ENCODE data around the gene CDA.
"Not testable (repeated sequence)": the region's sequence is repeated elsewhere in the genome, so short reads cannot be mapped to it uniquely, and the experiment has no call there.

CDA gene

DNA sequence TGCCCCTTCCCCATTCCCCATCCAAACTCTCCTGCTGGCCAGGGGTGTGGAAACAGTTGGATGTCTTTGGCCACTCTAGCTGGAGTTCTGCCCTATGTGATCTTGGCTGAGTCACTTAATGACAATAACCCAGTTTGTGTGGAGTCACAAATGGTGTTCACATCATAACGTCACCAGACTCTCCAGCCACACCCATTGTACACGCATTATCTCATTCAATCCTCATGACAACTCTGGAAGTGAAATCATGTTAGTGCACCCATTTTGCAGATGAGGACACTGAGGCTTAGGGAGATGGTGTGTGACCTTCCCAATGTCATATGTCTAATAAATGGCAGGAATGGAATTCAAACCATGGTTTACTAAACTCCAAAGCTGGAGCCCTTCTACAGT is 1.2 kb upstream of the CDA start:
- DNase-seq, result no peak

- DNase-seq, result no peak
Observed at GRCh38 chr1:20589331-20590278, 708 bp downstream of the CDA start.

- DNase-seq, result no peak
Observed at GRCh38 chr1:20590306-20590777, 1.4 kb downstream of the CDA start.

- no peak for DNase-seq
Observed at GRCh38 chr1:20593756-20594155, 4.9 kb downstream of the CDA start.

GRCh38 chr1:20594746-20595145 is 5.8 kb downstream of the CDA start:
- no peak for DNase-seq

GRCh38 chr1:20596106-20596505 is 7.2 kb downstream of the CDA start:
- DNase-seq, result no peak

- no peak for DNase-seq
Observed at GRCh38 chr1:20597650-20598049, 8.8 kb downstream of the CDA start.

- no peak for DNase-seq
Observed at GRCh38 chr1:20600156-20600555, 11.3 kb downstream of the CDA start.

DNA sequence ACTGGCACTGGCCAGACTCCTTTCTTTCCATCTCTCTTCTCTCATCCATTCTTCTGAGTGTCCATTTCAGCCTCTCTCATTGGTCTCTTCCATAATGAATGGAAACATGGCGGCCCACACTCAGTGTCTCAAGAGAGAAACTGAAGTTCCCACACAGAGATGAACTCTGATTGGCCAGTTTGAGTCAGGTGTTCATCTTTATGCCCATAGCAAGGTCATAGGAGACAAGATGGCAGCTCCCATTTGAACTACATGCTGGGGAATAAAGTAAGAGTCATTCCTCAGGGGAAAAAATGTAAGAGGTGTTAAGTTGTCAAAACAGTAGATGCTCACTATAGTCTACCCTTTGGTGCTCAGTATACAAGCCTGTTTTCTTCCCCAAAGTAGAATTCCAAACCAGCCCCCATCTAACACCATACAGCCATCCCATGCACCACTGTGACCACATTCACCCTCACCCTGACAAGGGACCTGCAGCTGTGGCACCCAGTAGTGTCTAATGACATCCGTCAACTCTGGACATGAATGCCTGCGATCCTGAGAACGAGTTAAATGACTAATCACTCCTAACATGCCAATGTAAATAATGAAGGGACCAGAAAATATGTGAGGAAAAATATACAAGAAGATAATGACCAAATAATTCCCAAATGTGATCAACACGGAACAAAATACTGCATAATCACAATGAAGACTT is 12.4 kb downstream of the CDA start:
- DNase-seq, result no peak

GRCh38 chr1:20602851-20603450 is 14.1 kb downstream of the CDA start:
- no peak for DNase-seq

DNA sequence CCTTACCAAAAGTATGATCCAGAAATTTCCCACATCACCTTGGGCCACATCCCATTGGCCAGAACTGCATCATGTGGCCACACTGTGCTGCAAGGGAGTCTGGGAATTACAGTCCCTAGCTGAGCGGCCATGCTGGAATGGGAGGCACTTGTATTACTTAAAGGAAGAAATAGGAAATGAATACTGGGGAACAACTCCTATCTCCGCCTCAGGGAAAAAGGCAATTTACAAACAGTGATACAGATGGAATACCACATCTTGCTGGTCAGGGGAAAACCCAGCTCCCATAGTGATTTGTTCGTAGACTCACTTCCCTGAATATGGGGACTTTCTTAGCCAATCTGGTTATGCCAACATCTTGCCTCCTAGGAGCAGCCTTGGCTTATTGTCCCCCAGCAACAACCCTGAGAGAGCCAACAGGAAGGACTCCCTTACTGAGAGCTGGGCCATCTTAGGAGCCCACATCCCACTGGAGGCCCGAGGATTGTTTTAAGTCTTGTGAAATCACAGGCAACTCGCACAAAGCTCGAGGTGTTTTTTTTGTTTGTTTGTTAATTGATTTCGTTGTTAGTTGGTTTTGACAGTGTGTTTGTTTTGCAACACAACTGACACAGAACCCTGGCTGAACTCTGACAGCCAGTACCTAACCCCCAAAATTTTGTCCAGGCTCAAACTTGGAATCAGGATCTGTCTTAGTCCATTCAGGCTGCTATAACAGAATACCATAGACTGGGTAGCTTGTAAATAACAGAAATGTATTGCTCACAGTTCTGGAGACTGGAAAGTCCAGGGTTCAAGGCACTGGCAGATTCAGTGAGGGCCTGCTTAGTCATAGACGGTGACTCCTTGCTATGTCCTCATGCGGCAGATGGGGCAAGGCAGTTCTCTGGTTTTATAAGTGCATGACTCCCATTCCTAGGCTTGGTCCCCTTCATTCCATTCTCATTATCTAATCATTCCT is 14.9 kb downstream of the CDA start:
- no peak for DNase-seq

DNA sequence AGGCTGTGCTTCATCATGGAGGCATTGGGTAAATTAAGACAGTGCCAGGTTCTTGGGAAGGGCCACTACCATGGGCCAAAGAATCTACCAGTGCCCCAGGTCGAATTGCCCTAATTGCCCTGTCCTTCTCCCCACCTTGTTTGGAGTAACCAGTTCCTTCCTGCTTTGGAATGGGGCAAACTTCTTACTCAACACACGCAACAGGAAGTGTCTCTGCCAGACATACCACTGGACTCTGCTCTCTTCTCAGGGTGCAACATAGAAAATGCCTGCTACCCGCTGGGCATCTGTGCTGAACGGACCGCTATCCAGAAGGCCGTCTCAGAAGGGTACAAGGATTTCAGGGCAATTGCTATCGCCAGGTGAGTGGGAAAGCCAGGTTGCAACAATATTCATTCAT is 15.8 kb downstream of the CDA start:
- no peak for DNase-seq

DNA sequence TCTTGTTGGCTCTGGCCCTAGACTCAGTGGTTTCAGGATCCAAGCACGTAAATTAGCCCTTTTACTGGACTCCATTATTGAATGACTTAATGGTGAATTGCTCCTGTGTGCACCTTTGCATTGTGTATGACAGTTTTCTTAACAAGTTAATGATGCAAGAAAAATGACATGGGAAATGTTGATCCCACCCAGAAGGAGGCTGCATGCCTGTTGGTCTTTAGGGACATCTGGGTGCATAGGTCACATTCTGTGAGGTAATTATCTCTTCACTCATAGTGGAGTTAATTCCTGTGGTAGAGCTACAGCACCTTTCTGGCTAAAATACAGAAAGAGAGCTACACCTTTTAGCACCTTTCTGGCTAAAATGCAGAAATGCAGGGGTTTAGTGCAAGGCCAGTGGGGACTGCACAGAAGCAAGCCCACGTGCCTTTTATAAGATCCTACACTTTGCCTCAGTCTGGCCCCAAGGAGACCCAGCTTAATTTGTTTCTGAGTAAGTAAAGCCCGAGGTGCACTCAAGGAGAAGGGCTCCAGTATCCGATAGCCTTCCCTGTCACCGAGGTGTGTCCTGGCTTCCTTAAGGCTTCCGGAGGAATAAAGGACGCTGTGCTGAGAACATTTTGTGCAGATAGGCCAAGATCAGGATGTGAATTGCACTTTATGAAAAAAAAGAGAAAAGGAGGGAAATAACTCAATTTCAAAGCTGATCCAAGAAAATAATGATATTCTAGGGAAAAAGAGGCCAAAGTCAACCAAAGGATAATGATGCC is 18.1 kb downstream of the CDA start:
- DNase-seq, result not testable (repeated sequence)

- DNase-seq, result no peak
Observed at GRCh38 chr1:20609541-20609940, 20.6 kb downstream of the CDA start.

- no peak for DNase-seq
Observed at GRCh38 chr1:20610970-20611369, 22.1 kb downstream of the CDA start.

GRCh38 chr1:20611652-20612051 is 22.8 kb downstream of the CDA start:
- no peak for DNase-seq

DNA sequence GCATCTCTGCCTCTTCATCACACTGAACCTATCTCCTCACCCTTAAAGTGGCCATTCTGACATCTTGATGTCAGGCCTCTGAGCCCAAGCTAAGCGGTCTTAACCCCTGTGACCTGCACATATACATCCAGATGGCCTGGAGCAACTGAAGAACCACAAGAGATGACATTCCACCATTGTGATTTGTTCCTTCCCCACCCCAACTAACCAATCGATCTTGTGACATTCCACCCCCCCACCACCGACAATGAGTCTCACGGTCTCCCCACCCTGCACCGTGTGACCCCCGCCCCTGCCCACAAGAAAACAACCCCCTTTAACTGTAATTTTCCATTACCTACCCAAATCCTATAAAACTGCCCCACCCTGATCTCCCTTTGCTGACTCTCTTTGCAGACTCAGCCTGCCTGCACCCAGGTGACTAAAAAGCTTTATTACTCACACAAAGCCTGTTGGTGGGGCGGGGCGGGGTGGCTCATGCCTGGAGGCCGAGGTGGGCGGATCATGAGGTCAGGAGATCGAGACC is 23.4 kb downstream of the CDA start:
- no peak for DNase-seq

DNA sequence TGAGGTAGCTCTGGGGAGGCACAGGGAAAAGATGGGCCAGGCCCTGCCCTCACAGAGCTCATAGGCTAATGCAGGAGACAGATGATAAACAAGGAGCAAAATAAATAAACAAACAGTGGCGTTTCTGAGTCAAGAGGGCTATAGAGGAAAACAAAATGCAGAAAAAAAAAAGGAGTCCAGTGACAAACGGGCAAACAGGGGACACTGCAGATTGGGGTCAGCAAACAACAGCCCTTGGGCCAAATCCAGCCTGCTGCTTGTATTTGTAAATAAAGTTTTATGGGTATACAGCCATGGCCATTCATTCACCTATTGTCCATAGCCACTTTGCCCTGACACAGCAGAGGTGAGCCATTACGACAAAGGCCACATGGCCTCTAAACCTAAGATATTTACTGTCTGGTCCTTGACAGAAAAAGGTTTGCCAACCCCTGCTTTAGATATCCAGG is 25.3 kb downstream of the CDA start:
- no peak for DNase-seq

DNA sequence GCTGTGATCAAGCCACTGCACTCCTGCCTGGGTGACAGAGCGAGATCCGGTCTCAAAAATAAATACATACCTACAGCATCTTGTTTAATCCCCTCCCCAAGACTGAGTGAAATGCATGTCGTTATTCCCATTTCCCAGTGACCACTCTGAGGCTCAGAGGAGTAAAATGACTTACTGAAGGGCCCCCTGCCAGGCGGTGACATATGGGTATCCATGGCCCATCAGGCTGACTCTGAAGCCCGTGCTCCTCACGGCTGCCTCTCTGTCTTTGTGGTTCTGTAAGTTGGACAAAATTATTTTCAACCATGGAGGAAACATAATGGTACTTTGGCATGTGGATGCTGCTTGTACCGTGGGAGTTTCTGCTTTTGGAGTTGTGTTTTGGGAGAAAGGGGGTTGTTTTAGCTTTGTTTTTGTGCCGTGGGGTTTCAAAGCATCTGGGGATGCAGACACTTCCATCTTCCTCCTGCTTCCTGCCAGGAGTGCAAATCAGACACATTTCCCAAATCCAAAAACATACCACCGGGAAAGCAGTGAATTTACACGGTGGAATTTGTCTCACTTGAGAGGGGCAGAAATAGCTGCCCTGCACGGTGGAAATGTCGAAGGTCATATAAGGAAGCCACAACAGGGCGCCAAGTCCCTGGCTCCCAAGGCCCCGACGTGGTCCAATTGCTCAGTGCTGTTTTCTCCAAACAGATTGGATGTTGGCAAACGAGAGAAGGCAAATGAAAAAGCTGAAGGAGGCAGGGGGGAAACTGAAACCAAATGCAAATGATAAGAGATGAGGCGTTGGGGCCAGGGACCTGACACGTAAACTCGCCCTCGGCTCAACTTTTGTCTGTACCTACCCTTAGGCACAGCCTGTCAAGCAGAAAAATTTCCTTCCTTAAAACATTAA is 27.3 kb downstream of the CDA start:
- no peak for DNase-seq

GRCh38 chr1:20616847-20617487 is 28.1 kb downstream of the CDA start:
- no peak for DNase-seq

Data from cortex of kidney (tissue), 1 donor.